Measurements from ENCODE around the gene AKAP4.

DNA sequence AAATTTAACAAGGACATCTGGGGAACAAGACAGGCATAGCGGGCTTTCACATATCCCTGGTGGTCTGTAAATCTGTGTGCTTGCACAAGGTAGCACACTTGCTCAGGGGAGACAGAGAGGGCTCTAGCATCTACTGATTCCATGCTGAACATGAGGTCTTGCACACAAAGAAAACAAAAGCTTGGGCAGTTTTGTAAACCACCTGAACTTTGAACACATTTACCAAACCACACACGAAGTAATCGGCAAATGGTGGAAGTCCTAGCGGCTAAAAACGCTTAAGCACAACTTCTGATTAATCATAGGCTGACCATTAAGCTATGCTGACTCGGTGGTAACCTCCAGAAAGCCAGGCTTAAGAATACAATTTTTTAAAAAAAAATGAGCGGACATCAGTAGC, 52.8 kb downstream of the AKAP4 start:
- TF ChIP-seq CTCF (IDR thresholded peaks at IDR 0.05) = no peak
- no peak for TF ChIP-seq POLR2A (IDR thresholded peaks at IDR 0.05)

Measured in esophagus squamous epithelium (tissue), 4 donors.